ACC112 (cell line): ENCODE data around the gene ZNF516.

ENCODE experiments used
- H2AFZ ChIP-seq: fragments of 200-600 bp; sonication (generic); one replicate; pipeline ENCODE4 v1.6.0; 2017; ENCODE audit warnings: antibody characterized with exemption, low read length; ENCODE audit not compliant: unreplicated experiment
- H3K27ac ChIP-seq: fragments of 200-600 bp; sonication (generic); 2 replicates; pipeline ENCODE4 v1.5.1; 2014; ENCODE audit warnings: low read depth, mild to moderate bottlenecking, antibody characterized with exemption, low read length, moderate library complexity
- H3K27me3 ChIP-seq: fragments of 200-600 bp; sonication (generic); 2 replicates; pipeline ENCODE4 v1.6.1; 2014; ENCODE audit warnings: mild to moderate bottlenecking, antibody characterized with exemption, low read length, moderate library complexity, mixed read lengths; ENCODE audit not compliant: insufficient read depth
- H3K36me3 ChIP-seq: fragments of 200-600 bp; sonication (generic); 2 replicates; pipeline ENCODE4 v1.6.1; 2016; ENCODE audit warnings: mild to moderate bottlenecking, antibody characterized with exemption, low read length, moderate library complexity, mixed read lengths; ENCODE audit not compliant: insufficient read depth
- H3K4me1 ChIP-seq: fragments of 200-600 bp; sonication (generic); one replicate; pipeline ENCODE4 v1.6.1; 2016; ENCODE audit warnings: low read length, mixed read lengths; ENCODE audit not compliant: insufficient read depth, unreplicated experiment, control insufficient read depth
- H3K4me3 ChIP-seq: fragments of 200-600 bp; sonication (generic); 2 replicates; pipeline ENCODE4 v1.5.1; 2014; ENCODE audit warnings: mild to moderate bottlenecking, low read depth, low read length
- H3K79me2 ChIP-seq: fragments of 200-600 bp; sonication (generic); one replicate; pipeline ENCODE4 v1.6.0; 2016; ENCODE audit warnings: low read length; ENCODE audit not compliant: control insufficient read depth, unreplicated experiment, insufficient read depth

Gene ZNF516

DNA sequence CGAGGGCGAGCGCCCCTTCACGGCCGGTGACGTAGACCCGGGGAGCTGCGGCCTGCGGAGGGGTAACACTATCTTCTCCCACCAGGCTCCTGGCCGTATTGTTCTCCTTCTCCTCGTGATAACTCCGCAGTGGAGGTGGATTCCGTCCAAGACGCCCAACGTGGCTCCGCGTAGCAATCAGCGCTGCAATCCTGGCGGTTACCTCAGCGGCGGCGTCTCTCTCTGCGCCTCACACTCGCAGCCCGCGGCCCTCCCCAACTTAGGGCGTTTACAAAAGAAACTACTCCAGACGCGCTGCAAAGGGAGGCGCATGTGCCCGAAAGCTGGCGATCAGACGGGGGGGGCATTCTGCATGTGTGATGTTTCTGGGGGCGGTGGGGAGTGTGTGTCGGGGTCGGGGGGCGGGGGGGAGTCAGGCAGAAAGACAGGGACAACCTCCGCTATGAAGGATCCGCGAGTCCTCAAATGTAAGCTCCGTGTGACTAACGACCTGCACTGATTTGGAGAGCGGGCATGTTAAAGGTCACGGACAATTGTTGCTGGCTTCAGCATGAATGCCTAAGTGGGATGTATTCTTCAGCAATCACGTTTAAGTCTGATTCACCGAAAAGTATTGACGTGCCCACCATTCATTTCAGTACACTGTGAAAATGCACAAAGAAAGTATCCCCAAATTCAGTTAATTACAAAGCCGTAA lies 1.3 kb upstream of the ZNF516 start:
- Histone ChIP-seq H3K36me3 (no peaks in the 10 kb centered on the region), H3K27me3 (no peaks in the 10 kb centered on the region), H3K79me2 (peaks cover 14% of the 10 kb centered on the region), H3K4me3 (peak overlapping the region; percentile 77), H2AFZ (peak overlapping the region; percentile 5), H3K4me1 (no peaks in the 10 kb centered on the region), H3K27ac (no peak overlapping the region; the same call in 1 of the 2 replicates)

DNA sequence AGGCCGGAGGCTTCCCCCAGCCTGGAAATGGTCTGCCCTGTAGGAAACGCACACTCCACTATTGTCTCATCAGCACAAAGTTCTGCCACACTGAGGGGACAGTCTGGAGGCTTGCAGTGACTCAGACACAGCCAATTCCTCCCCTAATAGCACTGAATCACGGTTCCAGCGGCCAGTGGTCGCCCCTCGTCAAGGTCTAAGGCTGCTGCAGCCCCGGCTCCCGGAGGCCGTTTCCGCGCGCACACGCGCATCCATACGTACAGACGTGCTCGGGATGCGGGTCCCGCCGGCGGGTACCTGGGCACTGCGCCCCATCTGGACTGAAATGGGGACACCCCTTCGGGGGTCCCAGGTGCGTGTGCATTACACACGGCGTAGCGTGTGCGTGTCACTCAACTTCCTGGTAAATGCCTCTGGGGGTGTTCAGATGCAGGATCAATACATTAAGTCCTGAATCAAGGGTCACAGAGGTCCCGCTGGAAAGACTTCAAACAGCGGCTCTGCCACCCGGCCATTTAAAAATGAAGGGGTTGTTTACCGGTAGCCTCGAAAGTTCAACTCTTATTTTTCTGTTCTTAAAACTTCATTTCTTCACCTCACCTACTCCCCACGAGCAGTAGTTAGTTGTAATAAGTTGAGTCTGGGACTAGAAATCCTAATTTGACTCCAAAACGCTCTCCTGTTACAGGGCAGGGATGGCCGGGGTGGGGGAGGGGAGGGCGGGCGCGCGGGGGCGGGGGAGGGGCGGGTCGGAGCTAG lies 572 bp upstream of the ZNF516 start:
- no peaks in the 10 kb centered on the region for H3K27me3 ChIP-seq
- no peaks in the 10 kb centered on the region for H3K36me3 ChIP-seq
- H3K79me2 ChIP-seq = peaks cover 17% of the 10 kb centered on the region
- peak overlapping the region; percentile 77 for H3K4me3 ChIP-seq
- H3K4me1 ChIP-seq = no peaks in the 10 kb centered on the region
- H3K27ac ChIP-seq = peak overlapping the region; percentile 25; the same call in 1 of the 2 replicates
- peak overlapping the region; percentile 83 for H2AFZ ChIP-seq

DNA sequence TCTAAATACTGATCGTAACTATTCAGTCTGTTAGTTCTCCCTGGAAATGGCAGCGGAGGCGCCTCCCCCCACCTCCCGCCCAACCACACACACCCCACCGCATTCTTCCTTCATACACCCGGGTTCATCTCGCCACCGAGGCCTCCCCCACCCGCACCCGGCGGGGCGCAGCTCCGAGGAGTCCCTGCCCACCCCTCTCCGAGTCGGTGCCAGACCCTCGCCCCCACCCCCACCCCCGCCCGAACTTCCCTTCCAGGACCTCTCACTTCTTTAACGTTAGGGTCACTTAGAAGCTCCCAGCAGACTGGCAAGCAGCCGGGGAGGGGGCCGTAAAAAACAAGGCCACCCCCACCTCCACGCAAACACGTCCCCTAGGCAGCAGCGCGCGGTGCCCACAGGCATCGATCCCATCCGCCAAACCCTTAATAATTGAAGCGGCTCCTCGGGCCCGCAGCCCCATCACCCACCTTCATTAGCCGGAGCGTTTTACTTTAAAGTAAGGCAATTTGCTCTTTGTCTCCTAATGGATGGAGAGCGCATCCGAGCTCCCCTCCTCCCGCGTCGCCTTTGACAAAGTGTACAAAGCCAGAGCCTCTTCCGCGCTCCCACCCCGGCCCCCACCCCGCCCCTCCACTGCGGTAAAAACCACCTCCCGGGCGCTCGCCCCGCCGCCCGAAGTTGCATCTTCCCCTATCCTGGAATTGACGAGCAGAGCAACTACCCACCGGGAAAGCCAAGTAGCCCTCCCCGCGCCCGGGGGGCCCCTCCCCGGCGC lies 624 bp downstream of the ZNF516 start:
- no peaks in the 10 kb centered on the region for H3K27me3 ChIP-seq
- no peaks in the 10 kb centered on the region for H3K36me3 ChIP-seq
- H3K79me2 ChIP-seq = peaks cover 29% of the 10 kb centered on the region
- peak overlapping the region; percentile 86 for H2AFZ ChIP-seq
- peaks cover 8% of the 10 kb centered on the region for H3K4me1 ChIP-seq
- H3K27ac ChIP-seq = peak overlapping the region; percentile 78
- H3K4me3 ChIP-seq = peak overlapping the region; percentile 90

DNA sequence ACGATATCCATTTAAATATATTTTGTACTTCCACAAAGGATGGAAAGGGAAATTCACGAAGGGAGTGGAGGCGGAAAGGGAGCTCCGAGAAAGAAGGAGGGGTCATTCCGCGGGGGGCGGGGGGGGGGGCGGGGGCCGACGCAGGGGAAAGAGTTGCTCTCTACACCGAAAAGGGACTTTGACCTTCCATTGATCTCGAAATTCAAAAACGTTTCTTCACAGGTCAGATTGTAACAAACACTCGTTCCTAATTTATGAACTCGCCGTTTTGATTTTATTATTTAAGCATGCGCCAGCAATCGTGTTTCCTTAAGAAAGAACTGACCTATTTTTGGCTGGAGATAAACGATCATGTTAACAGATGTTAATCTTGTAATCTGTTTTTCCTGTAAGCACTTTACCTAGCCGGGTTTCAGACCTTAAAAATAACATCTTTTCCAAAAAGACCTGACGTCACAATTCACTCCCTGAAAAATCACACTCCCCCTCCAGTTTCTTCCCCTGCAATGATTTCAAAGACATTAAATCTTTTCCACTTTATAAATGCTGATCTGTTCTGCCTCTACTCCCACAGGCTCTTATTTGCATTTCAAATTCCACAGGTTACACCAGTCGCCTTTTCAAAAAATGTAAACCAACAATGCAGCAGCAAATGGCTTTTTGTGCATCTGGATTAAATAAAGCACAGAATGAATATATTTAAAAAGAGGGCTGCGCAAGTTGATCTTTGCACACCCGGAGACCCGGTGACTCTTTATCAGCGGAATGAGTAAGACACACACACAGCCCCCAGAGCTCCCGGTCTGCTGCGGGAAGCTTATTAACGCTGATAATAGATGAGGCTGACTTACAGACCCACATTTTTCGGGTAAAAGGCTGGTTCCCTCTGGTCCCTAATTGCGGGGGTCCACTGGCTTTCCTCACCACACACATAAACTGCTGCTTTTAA lies 1.6 kb downstream of the ZNF516 start:
- peaks cover 17% of the 10 kb centered on the region for H3K4me1 ChIP-seq
- peak overlapping the region; percentile 78 for H3K27ac ChIP-seq
- peak overlapping the region; percentile 90 for H3K4me3 ChIP-seq
- H3K79me2 ChIP-seq = peaks cover 39% of the 10 kb centered on the region
- no peaks in the 10 kb centered on the region for H3K36me3 ChIP-seq
- peak overlapping the region; percentile 86 for H2AFZ ChIP-seq
- H3K27me3 ChIP-seq = no peaks in the 10 kb centered on the region

DNA sequence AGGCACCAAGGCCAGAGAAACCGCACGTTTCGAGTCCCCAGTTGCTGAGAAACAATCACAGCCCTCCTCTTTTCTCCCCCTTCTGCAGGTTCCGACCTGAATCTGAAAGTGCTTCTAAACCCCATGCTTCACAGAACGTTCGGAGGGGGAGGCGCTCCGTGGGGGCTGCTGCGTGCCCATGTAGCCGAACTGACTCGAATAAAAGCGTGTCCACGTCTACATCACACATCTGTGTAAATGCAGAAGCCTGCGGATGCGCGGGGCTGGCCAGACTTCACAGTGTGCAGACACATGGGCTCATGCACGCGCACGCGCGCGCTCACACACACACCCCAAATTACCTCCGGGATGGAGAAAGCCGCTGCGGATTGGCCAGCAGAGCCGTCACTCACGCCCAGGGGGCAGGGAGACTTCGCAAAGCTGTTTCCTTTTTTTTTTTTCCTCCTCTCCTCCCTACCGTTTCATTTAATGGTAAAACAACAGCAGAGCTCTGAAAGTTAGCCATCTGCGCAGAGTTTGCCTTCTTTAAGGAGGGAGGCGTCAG lies 2.3 kb downstream of the ZNF516 start:
- H3K4me1 ChIP-seq = peaks cover 24% of the 10 kb centered on the region
- H3K4me3 ChIP-seq = peak overlapping the region; percentile 90
- H3K36me3 ChIP-seq = no peaks in the 10 kb centered on the region
- H2AFZ ChIP-seq = peak overlapping the region; percentile 83
- H3K27ac ChIP-seq = peak overlapping the region; percentile 78
- peaks cover 46% of the 10 kb centered on the region for H3K79me2 ChIP-seq
- no peaks in the 10 kb centered on the region for H3K27me3 ChIP-seq

DNA sequence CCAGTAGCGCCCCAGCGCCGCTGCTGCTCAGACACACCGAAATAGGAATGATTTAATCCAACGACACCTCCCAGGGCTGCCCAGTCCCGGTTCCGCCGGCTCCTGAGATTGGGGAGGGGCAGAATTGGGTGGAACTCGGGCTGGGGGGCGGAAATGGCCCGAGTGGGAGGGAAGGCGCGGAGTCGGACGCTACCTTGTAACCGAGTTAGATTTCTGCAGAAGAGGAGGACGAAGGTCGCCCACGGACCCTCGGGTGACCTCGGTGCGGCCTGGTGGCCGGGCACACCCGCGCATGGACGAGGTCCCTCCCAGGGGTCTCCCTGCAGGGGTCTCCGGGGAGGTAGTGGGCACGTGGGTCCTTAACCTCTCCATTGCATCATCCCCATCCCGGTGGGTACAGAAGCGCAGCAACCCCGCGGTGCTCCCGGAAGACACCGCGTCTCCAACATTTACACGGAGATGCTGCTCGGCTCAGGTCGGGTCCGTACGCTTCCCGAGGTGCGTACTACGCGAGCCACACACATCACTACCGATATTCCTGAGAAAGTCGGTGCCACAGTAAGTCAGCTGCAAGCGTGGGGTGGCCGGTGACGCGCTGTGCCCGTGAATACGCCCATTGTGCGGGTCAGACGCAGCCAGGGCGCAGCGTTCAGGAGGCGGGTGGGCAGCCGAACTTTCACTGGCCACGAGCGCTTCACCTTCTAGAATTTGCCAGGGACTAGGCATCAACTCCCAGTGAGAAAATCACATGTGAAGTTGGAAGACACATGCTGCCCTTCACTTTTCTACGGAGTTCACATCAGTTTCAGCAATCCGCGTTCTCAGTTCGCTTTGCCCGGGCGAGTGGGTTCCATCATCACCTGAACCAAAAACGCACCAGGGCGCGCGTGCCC lies 3.0 kb downstream of the ZNF516 start:
- H3K27me3 ChIP-seq = no peaks in the 10 kb centered on the region
- peak overlapping the region; percentile 78 for H3K27ac ChIP-seq
- H3K36me3 ChIP-seq = no peaks in the 10 kb centered on the region
- peak overlapping the region; percentile 90 for H3K4me3 ChIP-seq
- peaks cover 52% of the 10 kb centered on the region for H3K79me2 ChIP-seq
- H2AFZ ChIP-seq = peak overlapping the region; percentile 58
- peaks cover 25% of the 10 kb centered on the region for H3K4me1 ChIP-seq

DNA sequence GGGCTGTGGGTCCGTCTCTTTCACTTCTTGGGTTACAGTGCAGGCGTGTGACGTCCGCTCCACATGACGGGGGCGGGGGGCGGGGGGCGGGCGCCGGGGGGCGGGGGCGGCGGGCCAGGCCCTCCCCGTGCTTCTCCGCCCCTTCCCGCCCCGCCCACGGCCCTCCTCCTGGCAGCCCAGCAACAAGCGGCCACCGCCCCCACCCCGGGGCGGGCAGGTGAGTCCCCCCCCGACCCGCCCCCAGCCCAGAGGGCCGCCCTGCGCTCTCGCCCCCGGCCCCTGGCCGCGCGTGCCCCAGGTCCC lies 3.6 kb downstream of the ZNF516 start:
- Histone ChIP-seq H3K27me3 (no peaks in the 10 kb centered on the region), H3K27ac (no peak overlapping the region)

DNA sequence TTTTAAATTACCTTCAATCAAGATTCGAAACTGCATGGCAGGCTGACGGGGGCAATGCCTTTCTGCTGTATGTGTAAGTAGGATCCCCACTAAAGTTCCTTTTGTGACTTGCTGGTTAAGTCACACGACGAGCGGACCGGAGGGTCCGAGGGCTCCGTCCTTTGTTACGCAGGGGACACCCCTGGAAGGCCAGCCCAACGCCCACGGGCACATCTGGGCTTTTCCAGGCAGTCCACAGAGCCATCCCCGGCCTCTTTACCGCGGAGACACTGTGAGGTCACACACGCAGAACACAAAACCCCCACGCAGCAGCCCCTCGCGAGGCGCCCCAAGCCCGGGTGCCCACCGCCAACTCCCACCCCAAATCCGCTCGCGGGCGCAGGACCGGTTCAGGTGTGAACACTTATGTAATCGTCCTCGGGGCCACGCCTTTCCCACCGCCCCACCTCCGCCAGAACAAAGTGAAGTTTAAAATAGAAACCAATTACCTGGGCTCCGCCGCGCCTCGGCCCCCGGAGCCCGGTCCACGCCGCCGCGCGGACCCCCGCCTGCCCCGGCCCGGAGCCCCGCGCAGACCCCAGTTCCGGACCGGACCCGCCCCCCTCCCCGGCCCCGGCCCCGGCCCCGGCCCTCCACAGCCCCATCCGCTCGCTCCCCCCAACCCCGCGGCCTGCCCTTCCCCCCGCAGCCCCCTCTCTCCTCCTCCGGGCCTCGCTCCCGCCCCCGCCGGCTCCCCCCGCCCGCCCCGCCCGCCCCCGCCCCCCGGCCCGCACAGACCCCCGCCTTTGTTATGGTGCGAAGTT lies 4.2 kb downstream of the ZNF516 start:
- peak overlapping the region; percentile 27; the same call in 1 of the 2 replicates for H3K27ac ChIP-seq
- H3K4me3 ChIP-seq = peak overlapping the region; percentile 92
- H3K79me2 ChIP-seq = peaks cover 64% of the 10 kb centered on the region
- H3K36me3 ChIP-seq = no peaks in the 10 kb centered on the region
- peak overlapping the region; percentile 50 for H2AFZ ChIP-seq
- H3K27me3 ChIP-seq = no peaks in the 10 kb centered on the region
- peaks cover 25% of the 10 kb centered on the region for H3K4me1 ChIP-seq

More for the DNA sequence above, 3.6 kb downstream of the ZNF516 start:
- Histone ChIP-seq H3K79me2 (peaks cover 58% of the 10 kb centered on the region), H3K4me3 (peak overlapping the region; percentile 90), H3K4me1 (peaks cover 25% of the 10 kb centered on the region), H3K36me3 (no peaks in the 10 kb centered on the region), H2AFZ (no peak overlapping the region)
